Spinal cord (tissue), 10 donors: ENCODE data around the gene BLCAP. TPM values are rescaled to one million over a fixed set of nuclear protein-coding genes. Genes with fewer than 3 reads are reported as not detected.
A peak's percentile ranks its signal among the peaks of the same experiment; 100 is the strongest.
"Not testable (repeated sequence)": the region's sequence is repeated elsewhere in the genome, so short reads cannot be mapped to it uniquely, and the experiment has no call there.

Experiments used
- DNase-seq, 6 donors: peaks; one replicate each; pipeline versions ENCODE4 v3.0.0 to v3.0.0-alpha.2; 2013 to 2015; ENCODE audit warnings: low spot score in 6 of 6, low read depth in 4 of 6
- H3K27ac ChIP-seq: one replicate; pipeline ENCODE4 v1.5.1; 2013; ENCODE audit warnings: low read depth, low read length, control low read depth
- H3K27me3 ChIP-seq: one replicate; pipeline ENCODE4 v1.6.1; 2013; ENCODE audit warnings: low read length; ENCODE audit not compliant: control insufficient read depth, insufficient read depth
- H3K36me3 ChIP-seq: one replicate; pipeline ENCODE4 v1.6.1; 2013; ENCODE audit warnings: low read length; ENCODE audit not compliant: control insufficient read depth, insufficient read depth
- H3K4me1 ChIP-seq: one replicate; pipeline ENCODE4 v1.6.1; 2013; ENCODE audit warnings: low read length; ENCODE audit not compliant: control insufficient read depth, insufficient read depth
- H3K4me3 ChIP-seq: one replicate; pipeline ENCODE4 v1.5.1; 2013; ENCODE audit warnings: low read depth, low read length, control low read depth
- H3K9me3 ChIP-seq: one replicate; pipeline ENCODE4 v1.6.1; 2013; ENCODE audit warnings: low read length; ENCODE audit not compliant: control insufficient read depth, insufficient read depth
- WGBS: methylation state at CpG from one replicate; pipeline ENCODE4 v1.1.5; 2013; ENCODE audit warnings: missing lambda C conversion rate; ENCODE audit not compliant: insufficient coverage; 5-methylcytosine and 5-hydroxymethylcytosine counted together
- polyA plus RNA-seq, 2 donors: library from polyadenylated mRNA; unstranded; fragments of 120-200 nt; gene quantifications; one replicate each; pipeline ENCODE4 v1.2.1, GENCODE V29; 2013; ENCODE audit not compliant: insufficient read length in 2 of 2
- total RNA-seq, 2 donors: library from RNA; depleted of rRNA in 1 of 2; stranded (reverse); fragments of 120-200 nt in 1 of 2; fragments of >200 nt in 1 of 2; gene quantifications; one replicate each; pipeline versions ENCODE4 v1.2.3 to v1.2.4, GENCODE V29; 2013 to 2014
- donor health status: healthy.

The BLCAP gene
- total and polyA plus RNA-seq, 4 donors: 87.1 to 274 (median 196) TPM

- Histone ChIP-seq H3K27ac (no peak overlapping the region), H3K4me1 (peaks cover 8% of the 10 kb centered on the region), H3K27me3 (no peaks in the 10 kb centered on the region), H3K4me3 (no peak overlapping the region), H3K36me3 (no peaks in the 10 kb centered on the region), H3K9me3 (no peaks in the 10 kb centered on the region)
- 95% methylated on average over 9 of the region's 9 CpGs for WGBS
- DNase-seq: no peak
Measured at GRCh38 chr20:37479925-37480691, 47.6 kb downstream of the BLCAP start.

DNA sequence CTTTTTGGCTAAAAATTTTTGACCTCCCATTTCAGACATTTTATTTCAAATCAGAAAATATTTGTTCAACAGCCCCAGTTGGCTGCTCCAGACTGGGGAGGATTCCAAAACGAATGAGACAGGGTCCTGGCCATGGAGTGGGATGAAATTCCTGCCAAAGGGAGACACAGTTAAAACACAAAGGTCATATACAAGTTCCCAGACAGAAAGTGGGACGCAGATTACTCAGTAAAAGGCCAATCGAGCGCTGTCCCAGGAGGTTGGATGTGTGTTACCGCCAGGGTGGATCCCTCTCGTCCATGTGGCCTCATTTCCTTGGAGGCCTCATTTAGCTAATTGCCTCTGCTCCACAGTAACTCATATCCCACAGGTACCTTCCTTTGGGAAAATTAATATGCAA is 48.4 kb downstream of the BLCAP start:
- Histone ChIP-seq H3K4me3 (no peak overlapping the region), H3K27me3 (no peaks in the 10 kb centered on the region), H3K36me3 (no peaks in the 10 kb centered on the region), H3K4me1 (peaks cover 15% of the 10 kb centered on the region), H3K27ac (no peak overlapping the region), H3K9me3 (no peaks in the 10 kb centered on the region)
- peak in 1 of 6 donors; percentile 21 for DNase-seq
- WGBS: 69% methylated on average over 4 of the region's 6 CpGs

DNA sequence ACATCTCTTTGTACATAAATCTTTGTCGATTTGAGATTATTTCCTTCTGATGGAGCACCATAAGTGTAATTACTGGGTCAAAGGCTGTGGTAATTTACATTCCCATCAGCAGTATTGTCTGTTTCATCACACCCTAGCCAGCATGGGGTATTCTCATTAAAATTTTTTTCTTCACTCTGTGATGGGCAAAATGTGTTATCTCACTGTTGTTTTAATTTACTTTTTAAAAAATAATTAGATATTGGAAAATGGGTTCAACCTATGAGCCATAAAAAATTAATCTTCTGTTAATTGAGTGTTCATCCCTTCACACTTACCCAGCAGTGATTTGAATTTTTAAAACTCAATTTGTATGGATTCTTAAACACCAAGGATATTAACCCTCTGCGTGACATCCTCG is 50.6 kb downstream of the BLCAP start:
- H3K9me3 ChIP-seq: no peaks in the 10 kb centered on the region
- peaks cover 31% of the 10 kb centered on the region for H3K4me1 ChIP-seq
- H3K27me3 ChIP-seq: no peaks in the 10 kb centered on the region
- no CpG with 5 or more reads among the region's 3 CpGs for WGBS
- H3K4me3 ChIP-seq: no peak overlapping the region
- DNase-seq: peak in 1 of 6 donors; percentile 90
- H3K36me3 ChIP-seq: no peaks in the 10 kb centered on the region
- H3K27ac ChIP-seq: no peak overlapping the region

GRCh38 chr20:37475252-37475651 is 52.4 kb downstream of the BLCAP start:
- Histone ChIP-seq H3K9me3 (no peaks in the 10 kb centered on the region), H3K27me3 (no peaks in the 10 kb centered on the region), H3K36me3 (no peaks in the 10 kb centered on the region), H3K4me1 (peaks cover 36% of the 10 kb centered on the region), H3K4me3 (no peak overlapping the region), H3K27ac (no peak overlapping the region)
- WGBS: 22% methylated on average over 5 of the region's 5 CpGs
- DNase-seq: peak in 5 of 6 donors; percentile 38 to 97 (median 70)

GRCh38 chr20:37474386-37474785 is 53.3 kb downstream of the BLCAP start:
- H3K9me3 ChIP-seq: no peaks in the 10 kb centered on the region
- peaks cover 36% of the 10 kb centered on the region for H3K4me1 ChIP-seq
- 80% methylated on average over 4 of the region's 4 CpGs for WGBS
- H3K27me3 ChIP-seq: no peaks in the 10 kb centered on the region
- H3K4me3 ChIP-seq: no peak overlapping the region
- H3K36me3 ChIP-seq: no peaks in the 10 kb centered on the region
- H3K27ac ChIP-seq: no peak overlapping the region
- no peak for DNase-seq

DNA sequence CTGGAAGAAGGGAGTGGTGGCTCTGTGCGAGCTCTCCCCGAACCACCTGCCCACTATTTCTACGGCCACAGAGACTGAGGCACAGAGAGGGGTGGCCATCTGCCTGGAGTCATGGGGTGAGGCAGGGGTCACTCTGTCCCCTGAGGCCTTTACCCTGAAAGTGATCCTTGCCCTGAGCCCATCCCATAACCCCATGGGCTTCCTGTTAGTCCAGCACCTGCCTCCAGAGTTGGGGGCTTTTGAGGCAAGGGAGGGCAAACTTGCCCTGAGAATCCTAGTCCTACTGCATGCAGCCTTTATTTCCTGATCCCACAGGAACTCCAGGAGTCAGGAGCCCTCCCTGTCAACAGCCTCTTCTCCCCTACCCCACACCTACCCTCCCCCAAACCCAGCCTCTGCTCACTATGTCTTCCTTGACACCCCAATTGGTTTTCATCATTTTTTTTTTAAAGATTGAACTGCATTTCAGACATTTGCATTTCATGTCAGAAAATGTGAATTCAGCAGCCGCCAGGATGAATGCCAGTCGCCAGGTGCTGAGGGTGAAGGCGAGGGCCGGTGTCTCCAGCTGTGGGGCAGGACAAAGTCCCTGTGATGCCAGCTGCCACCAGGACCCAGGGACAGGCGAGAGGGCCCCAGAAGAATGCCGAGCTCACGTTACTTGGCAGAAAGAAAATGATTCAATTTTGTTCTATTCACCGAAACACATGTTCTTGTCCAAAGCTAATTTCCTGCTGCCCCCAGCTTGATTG is 54.3 kb downstream of the BLCAP start:
- peak in 1 of 6 donors; percentile 33 for DNase-seq
- 55% methylated on average over 11 of the region's 11 CpGs for WGBS
- H3K27me3 ChIP-seq: no peaks in the 10 kb centered on the region
- H3K9me3 ChIP-seq: no peaks in the 10 kb centered on the region
- H3K4me3 ChIP-seq: no peak overlapping the region
- no peaks in the 10 kb centered on the region for H3K36me3 ChIP-seq
- H3K4me1 ChIP-seq: peaks cover 36% of the 10 kb centered on the region
- H3K27ac ChIP-seq: no peak overlapping the region

GRCh38 chr20:37472435-37472834 is 55.2 kb downstream of the BLCAP start:
- not testable (repeated sequence) for H3K27ac ChIP-seq, H3K27me3 ChIP-seq, DNase-seq, H3K36me3 ChIP-seq, H3K9me3 ChIP-seq, H3K4me3 ChIP-seq
- WGBS: 100% methylated on average over 2 of the region's 6 CpGs
- peaks cover 33% of the 10 kb centered on the region for H3K4me1 ChIP-seq

GRCh38 chr20:37471741-37472235 is 55.9 kb downstream of the BLCAP start:
- Histone ChIP-seq H3K4me1 (peaks cover 33% of the 10 kb centered on the region), H3K36me3 (no peaks in the 10 kb centered on the region), H3K27ac (no peak overlapping the region), H3K9me3 (no peaks in the 10 kb centered on the region), H3K4me3 (no peak overlapping the region), H3K27me3 (no peaks in the 10 kb centered on the region)
- DNase-seq: peak in 1 of 6 donors; percentile 28
- 57% methylated on average over 7 of the region's 7 CpGs for WGBS

DNA sequence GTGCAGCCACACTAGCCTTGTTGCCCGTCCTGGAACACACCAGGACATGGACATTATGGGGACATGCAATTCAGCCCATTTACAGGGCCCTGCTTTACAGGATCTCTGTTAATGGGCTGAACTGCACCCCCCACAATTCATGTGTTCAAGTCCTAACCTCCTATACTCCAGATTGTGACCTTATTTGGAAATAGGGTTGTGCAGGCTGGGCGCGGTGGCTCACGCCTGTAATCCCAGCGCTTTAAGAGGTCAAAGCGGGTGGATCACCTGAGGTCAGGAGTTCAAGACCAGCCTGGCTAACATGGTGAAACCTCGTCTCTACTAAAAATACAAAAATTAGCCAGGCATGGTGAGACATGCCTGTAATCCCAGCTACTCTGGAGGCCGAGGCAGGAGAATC is 57.5 kb downstream of the BLCAP start:
- not testable (repeated sequence) for H3K9me3 ChIP-seq, H3K27me3 ChIP-seq, DNase-seq, H3K27ac ChIP-seq, H3K36me3 ChIP-seq, H3K4me3 ChIP-seq
- 93% methylated on average over 8 of the region's 8 CpGs for WGBS
- H3K4me1 ChIP-seq: peaks cover 29% of the 10 kb centered on the region
